ENCODE results near the gene ST8SIA4.

- TF ChIP-seq POLR2A (IDR thresholded peaks at IDR 0.05) = no peak
- no peak for TF ChIP-seq CTCF (IDR thresholded peaks at IDR 0.05)
Observed at GRCh38 chr5:100899675-100900074, 3.4 kb downstream of the ST8SIA4 start.
